ENCODE data around the gene NGRN.

The NGRN gene

GRCh38 chr15:90225504-90226234 is 39.8 kb upstream of the NGRN start:
- WGBS, result 90% methylated on average over 14 of the region's 18 CpGs
- no peak overlapping the region for H4K8ac ChIP-seq (ENCODE audit: low read length)
- H3K4me3 ChIP-seq (ENCODE audit: insufficient read depth in 1 of 2, low read depth in 1 of 2, low read length in 2 of 2), result no peak overlapping the region
- no peak overlapping the region for H3K18ac ChIP-seq (ENCODE audit: low read depth in 1 of 2, low read length in 2 of 2)
- no peak overlapping the region for H4K91ac ChIP-seq (ENCODE audit: low read length)
- H3K9me3 ChIP-seq (ENCODE audit: control insufficient read depth, low read length), result no peaks in the 10 kb centered on the region
- no peak overlapping the region for H3K4me2 ChIP-seq (ENCODE audit: low read length, poor library complexity, severe bottlenecking)
- no peaks in the 10 kb centered on the region for H3K27me3 ChIP-seq (ENCODE audit: control insufficient read depth in 1 of 2, insufficient read depth in 1 of 2, low read length in 2 of 2)
- no peak overlapping the region for H2AK5ac ChIP-seq (ENCODE audit: low read length, severe bottlenecking)
- H3K36me3 ChIP-seq (ENCODE audit: control insufficient read depth in 1 of 2, insufficient read depth in 2 of 2, low read depth in 1 of 2, low read length in 2 of 2), result peaks cover 67 to 75% of the 10 kb centered on the region in 2 experiments
- no peak overlapping the region for H2BK12ac ChIP-seq (ENCODE audit: low read length in 2 of 2)
- peaks cover 19% of the 10 kb centered on the region for H3K4me1 ChIP-seq (ENCODE audit: control insufficient read depth, insufficient read depth, low read depth, low read length)
- no peak overlapping the region for H3K14ac ChIP-seq (ENCODE audit: low read length in 2 of 2)
- H2BK120ac ChIP-seq (ENCODE audit: low read depth, low read length), result no peak overlapping the region
- no peak overlapping the region for H2BK15ac ChIP-seq (ENCODE audit: low read depth, poor library complexity, severe bottlenecking)
- peaks cover 16% of the 10 kb centered on the region for H3K79me1 ChIP-seq (replicated peaks; ENCODE audit: low read length, poor library complexity, severe bottlenecking)
- no peak for DNase-seq
- H2AFZ ChIP-seq (ENCODE audit: low read depth, low read length), result no peak overlapping the region
- H3K4ac ChIP-seq (ENCODE audit: low read depth in 1 of 2, low read length in 2 of 2), result no peak overlapping the region
- no peak overlapping the region for H2BK5ac ChIP-seq (ENCODE audit: low read depth, low read length, poor library complexity, severe bottlenecking)
- H3K23ac ChIP-seq (ENCODE audit: low read length in 2 of 2), result no peak overlapping the region
- H3K27ac ChIP-seq (ENCODE audit: low read length, poor library complexity, severe bottlenecking), result no peak overlapping the region
- no peak overlapping the region for H3K9ac ChIP-seq (ENCODE audit: low read length)

GRCh38 chr15:90227336-90227735 is 38.1 kb upstream of the NGRN start:
- H3K4ac ChIP-seq (ENCODE audit: low read depth in 1 of 2, low read length in 2 of 2), result no peak overlapping the region
- no peaks in the 10 kb centered on the region for H3K27me3 ChIP-seq (ENCODE audit: control insufficient read depth in 1 of 2, insufficient read depth in 1 of 2, low read length in 2 of 2)
- no peak overlapping the region for H3K23ac ChIP-seq (ENCODE audit: low read length in 2 of 2)
- no peak overlapping the region for H3K18ac ChIP-seq (ENCODE audit: low read depth in 1 of 2, low read length in 2 of 2)
- no peak overlapping the region for H2AK5ac ChIP-seq (ENCODE audit: low read length, severe bottlenecking)
- H2BK5ac ChIP-seq (ENCODE audit: low read depth, low read length, poor library complexity, severe bottlenecking), result no peak overlapping the region
- H2AFZ ChIP-seq (ENCODE audit: low read depth, low read length), result no peak overlapping the region
- no peak overlapping the region for H4K8ac ChIP-seq (ENCODE audit: low read length)
- H2BK12ac ChIP-seq (ENCODE audit: low read length in 2 of 2), result no peak overlapping the region
- H3K4me3 ChIP-seq (ENCODE audit: insufficient read depth in 1 of 2, low read depth in 1 of 2, low read length in 2 of 2), result no peak overlapping the region
- peaks cover 71 to 92% of the 10 kb centered on the region in 2 experiments for H3K36me3 ChIP-seq (ENCODE audit: control insufficient read depth in 1 of 2, insufficient read depth in 2 of 2, low read depth in 1 of 2, low read length in 2 of 2)
- peaks cover 15% of the 10 kb centered on the region for H3K4me1 ChIP-seq (ENCODE audit: control insufficient read depth, insufficient read depth, low read depth, low read length)
- no peak overlapping the region for H3K4me2 ChIP-seq (ENCODE audit: low read length, poor library complexity, severe bottlenecking)
- H4K91ac ChIP-seq (ENCODE audit: low read length), result no peak overlapping the region
- H3K9me3 ChIP-seq (ENCODE audit: control insufficient read depth, low read length), result no peaks in the 10 kb centered on the region
- H2BK15ac ChIP-seq (ENCODE audit: low read depth, poor library complexity, severe bottlenecking), result no peak overlapping the region
- no peak overlapping the region for H3K27ac ChIP-seq (ENCODE audit: low read length, poor library complexity, severe bottlenecking)
- H2BK120ac ChIP-seq (ENCODE audit: low read depth, low read length), result no peak overlapping the region
- DNase-seq, result no peak
- WGBS, result 95% methylated on average over 7 of the region's 7 CpGs
- H3K14ac ChIP-seq (ENCODE audit: low read length in 2 of 2), result no peak overlapping the region
- H3K9ac ChIP-seq (ENCODE audit: low read length), result no peak overlapping the region
- peaks cover 20% of the 10 kb centered on the region for H3K79me1 ChIP-seq (replicated peaks; ENCODE audit: low read length, poor library complexity, severe bottlenecking)

GRCh38 chr15:90227816-90228772 is 37.4 kb upstream of the NGRN start:
- H2BK5ac ChIP-seq (ENCODE audit: low read depth, low read length, poor library complexity, severe bottlenecking), result no peak overlapping the region
- H2AK5ac ChIP-seq (ENCODE audit: low read length, severe bottlenecking), result no peak overlapping the region
- no peak overlapping the region for H3K23ac ChIP-seq (ENCODE audit: low read length in 2 of 2)
- H2BK120ac ChIP-seq (ENCODE audit: low read depth, low read length), result no peak overlapping the region
- H3K36me3 ChIP-seq (ENCODE audit: control insufficient read depth in 1 of 2, insufficient read depth in 2 of 2, low read depth in 1 of 2, low read length in 2 of 2), result peaks cover 71 to 89% of the 10 kb centered on the region in 2 experiments
- no peak overlapping the region for H3K9ac ChIP-seq (ENCODE audit: low read length)
- no peak overlapping the region for H3K4ac ChIP-seq (ENCODE audit: low read depth in 1 of 2, low read length in 2 of 2)
- no peak for DNase-seq
- H3K27ac ChIP-seq (ENCODE audit: low read length, poor library complexity, severe bottlenecking), result no peak overlapping the region
- H3K79me1 ChIP-seq (replicated peaks; ENCODE audit: low read length, poor library complexity, severe bottlenecking), result peaks cover 20% of the 10 kb centered on the region
- no peak overlapping the region for H2BK15ac ChIP-seq (ENCODE audit: low read depth, poor library complexity, severe bottlenecking)
- H3K9me3 ChIP-seq (ENCODE audit: control insufficient read depth, low read length), result no peaks in the 10 kb centered on the region
- no peak overlapping the region for H3K14ac ChIP-seq (ENCODE audit: low read length in 2 of 2)
- no peak overlapping the region for H2AFZ ChIP-seq (ENCODE audit: low read depth, low read length)
- no peak overlapping the region for H2BK12ac ChIP-seq (ENCODE audit: low read length in 2 of 2)
- H3K4me3 ChIP-seq (ENCODE audit: insufficient read depth in 1 of 2, low read depth in 1 of 2, low read length in 2 of 2), result no peak overlapping the region
- H3K4me2 ChIP-seq (ENCODE audit: low read length, poor library complexity, severe bottlenecking), result no peak overlapping the region
- no peak overlapping the region for H4K91ac ChIP-seq (ENCODE audit: low read length)
- no peak overlapping the region for H4K8ac ChIP-seq (ENCODE audit: low read length)
- H3K27me3 ChIP-seq (ENCODE audit: control insufficient read depth in 1 of 2, insufficient read depth in 1 of 2, low read length in 2 of 2), result no peaks in the 10 kb centered on the region
- peaks cover 15% of the 10 kb centered on the region for H3K4me1 ChIP-seq (ENCODE audit: control insufficient read depth, insufficient read depth, low read depth, low read length)
- 92% methylated on average over 38 of the region's 38 CpGs for WGBS
- no peak overlapping the region for H3K18ac ChIP-seq (ENCODE audit: low read depth in 1 of 2, low read length in 2 of 2)

GRCh38 chr15:90228960-90229359 is 36.5 kb upstream of the NGRN start:
- no peak overlapping the region for H3K4ac ChIP-seq (ENCODE audit: low read depth in 1 of 2, low read length in 2 of 2)
- no peak overlapping the region for H4K91ac ChIP-seq (ENCODE audit: low read length)
- no peak overlapping the region for H4K8ac ChIP-seq (ENCODE audit: low read length)
- H2BK12ac ChIP-seq (ENCODE audit: low read length in 2 of 2), result no peak overlapping the region
- H3K9me3 ChIP-seq (ENCODE audit: control insufficient read depth, low read length), result no peaks in the 10 kb centered on the region
- peaks cover 15% of the 10 kb centered on the region for H3K79me1 ChIP-seq (replicated peaks; ENCODE audit: low read length, poor library complexity, severe bottlenecking)
- H3K9ac ChIP-seq (ENCODE audit: low read length), result no peak overlapping the region
- no peak overlapping the region for H3K4me2 ChIP-seq (ENCODE audit: low read length, poor library complexity, severe bottlenecking)
- no peak overlapping the region for H3K14ac ChIP-seq (ENCODE audit: low read length in 2 of 2)
- H3K36me3 ChIP-seq (ENCODE audit: control insufficient read depth in 1 of 2, insufficient read depth in 2 of 2, low read depth in 1 of 2, low read length in 2 of 2), result peaks cover 64 to 80% of the 10 kb centered on the region in 2 experiments
- DNase-seq, result no peak
- 94% methylated on average over 15 of the region's 15 CpGs for WGBS
- no peaks in the 10 kb centered on the region for H3K27me3 ChIP-seq (ENCODE audit: control insufficient read depth in 1 of 2, insufficient read depth in 1 of 2, low read length in 2 of 2)
- no peak overlapping the region for H3K27ac ChIP-seq (ENCODE audit: low read length, poor library complexity, severe bottlenecking)
- no peak overlapping the region for H2BK120ac ChIP-seq (ENCODE audit: low read depth, low read length)
- no peak overlapping the region for H2AFZ ChIP-seq (ENCODE audit: low read depth, low read length)
- H2BK15ac ChIP-seq (ENCODE audit: low read depth, poor library complexity, severe bottlenecking), result no peak overlapping the region
- H3K18ac ChIP-seq (ENCODE audit: low read depth in 1 of 2, low read length in 2 of 2), result no peak overlapping the region
- no peak overlapping the region for H3K4me3 ChIP-seq (ENCODE audit: insufficient read depth in 1 of 2, low read depth in 1 of 2, low read length in 2 of 2)
- no peak overlapping the region for H2BK5ac ChIP-seq (ENCODE audit: low read depth, low read length, poor library complexity, severe bottlenecking)
- no peak overlapping the region for H2AK5ac ChIP-seq (ENCODE audit: low read length, severe bottlenecking)
- H3K4me1 ChIP-seq (ENCODE audit: control insufficient read depth, insufficient read depth, low read depth, low read length), result peaks cover 12% of the 10 kb centered on the region
- no peak overlapping the region for H3K23ac ChIP-seq (ENCODE audit: low read length in 2 of 2)

Data from mesenchymal stem cell (in vitro differentiated cells and primary cell).